G401 (cell line): Measurements from ENCODE around the gene CAMTA1. TPM values are rescaled to one million over a fixed set of nuclear protein-coding genes. Genes with fewer than 3 reads are reported as not detected.

ENCODE experiments used
- DNase-seq: peaks from one replicate; pipeline ENCODE4 v3.0.0-alpha.2; 2015; ENCODE audit warnings: low spot score
- in situ Hi-C: cut with HindIII; loops from 2 replicates; pipeline ENCODE4 v1.10.0; 2016; ENCODE audit warnings: low sequenced_read_pairs, mixed read lengths
- total RNA-seq: library from RNA; depleted of rRNA; stranded (reverse); fragments of >200 nt; shearing (Covaris generic); gene quantifications from 2 replicates; pipeline ENCODE4 v1.2.3, GENCODE V29; 2014

Gene CAMTA1
- total RNA-seq, 1 experiment from 2014 or later, result 137 TPM

GRCh38 chr1:7438921-7439655 lies 653.8 kb downstream of the CAMTA1 start:
- no peak for DNase-seq

GRCh38 chr1:7440154-7440553 lies 654.9 kb downstream of the CAMTA1 start:
- no peak for DNase-seq
- in situ Hi-C loops, result no loop called here

More at GRCh38 chr1:7438921-7439655, 653.8 kb downstream of the CAMTA1 start:
- in situ Hi-C loops, result no loop called here

DNA sequence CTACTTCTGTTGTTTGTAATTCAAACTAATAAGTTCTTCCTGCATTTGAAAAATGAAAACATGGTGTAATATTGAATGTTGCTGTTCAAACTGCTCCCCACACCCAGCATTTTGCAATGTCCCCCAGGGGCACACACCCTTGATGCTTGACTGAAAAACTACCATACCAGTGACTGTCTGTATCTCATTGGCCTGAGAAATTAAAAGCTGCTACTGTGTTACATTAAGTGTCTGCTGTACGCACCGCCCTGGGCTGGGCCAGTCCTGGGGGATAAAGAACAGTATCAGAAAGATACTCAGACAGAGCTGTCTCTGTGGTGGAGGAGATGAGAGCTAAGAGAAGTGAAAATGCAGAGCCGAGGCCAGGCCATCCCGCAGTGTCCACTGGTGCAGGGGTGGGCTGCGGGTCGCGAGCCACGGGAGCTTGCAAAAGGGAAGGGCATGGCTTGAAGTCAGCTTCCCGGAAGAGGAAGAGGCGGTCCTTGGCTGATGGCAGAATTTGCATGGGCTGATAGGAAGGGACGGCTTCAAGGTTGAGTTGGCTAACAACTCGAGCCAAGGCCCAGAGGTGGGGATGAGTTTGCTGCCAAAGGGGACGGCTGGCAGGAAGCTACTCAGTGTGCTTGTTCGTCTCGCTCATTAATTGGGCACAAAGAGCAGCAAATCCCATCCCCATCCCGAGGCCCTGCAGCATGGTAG lies 656.0 kb downstream of the CAMTA1 start:
- in situ Hi-C loops, result no loop called here
- DNase-seq, result no peak

- in situ Hi-C loops, result no loop called here
- no peak for DNase-seq
Observed at GRCh38 chr1:7442036-7442435, 656.8 kb downstream of the CAMTA1 start.

GRCh38 chr1:7442918-7443317 lies 657.7 kb downstream of the CAMTA1 start:
- DNase-seq, result no peak
- in situ Hi-C loops, result no loop called here

GRCh38 chr1:7444363-7444762 lies 659.1 kb downstream of the CAMTA1 start:
- DNase-seq, result no peak
- in situ Hi-C loops, result no loop called here

DNA sequence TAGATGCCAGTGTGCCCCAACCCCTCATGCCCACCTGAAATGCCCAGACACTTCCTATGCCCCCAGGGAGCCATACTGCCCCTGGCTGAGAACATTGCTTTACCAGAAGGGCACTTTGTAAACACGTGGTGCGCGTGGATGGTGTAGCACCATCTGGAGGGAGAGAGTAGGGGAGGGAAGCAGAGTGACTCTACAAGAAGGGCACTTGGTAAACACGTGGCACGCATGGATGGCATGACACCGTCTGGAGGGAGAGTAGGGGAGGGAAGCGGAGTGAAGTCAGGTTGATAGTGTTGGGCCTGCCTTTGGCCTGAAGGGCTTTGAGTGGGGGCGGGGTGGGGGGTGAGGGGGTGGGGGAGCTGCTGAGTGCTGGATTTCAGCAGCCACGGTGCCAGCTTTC lies 661.8 kb downstream of the CAMTA1 start:
- in situ Hi-C loops, result no loop called here
- no peak for DNase-seq

GRCh38 chr1:7447736-7448135 lies 662.5 kb downstream of the CAMTA1 start:
- no peak for DNase-seq
- in situ Hi-C loops, result no loop called here

GRCh38 chr1:7448986-7449385 lies 663.7 kb downstream of the CAMTA1 start:
- in situ Hi-C loops, result no loop called here
- no peak for DNase-seq

DNA sequence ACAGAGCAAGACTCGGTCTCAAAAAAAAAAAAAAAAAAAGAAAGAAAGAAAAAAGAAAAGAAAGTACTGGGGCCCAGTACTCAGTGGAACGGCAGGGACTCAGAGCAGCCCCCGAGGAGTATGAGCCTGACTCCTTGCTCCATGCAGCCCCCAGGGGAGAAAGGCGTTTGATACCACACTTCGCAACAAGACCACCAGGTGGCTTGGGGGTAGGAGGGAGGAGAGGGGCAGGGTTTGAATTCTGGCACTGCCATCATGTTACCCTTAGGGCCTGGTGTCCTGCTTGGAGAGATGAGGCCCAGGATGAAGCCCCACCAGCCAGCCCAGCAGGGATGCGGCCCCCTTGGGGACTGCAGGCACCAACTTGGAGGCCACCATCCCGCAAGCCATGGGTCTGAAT lies 664.5 kb downstream of the CAMTA1 start:
- no peak for DNase-seq
- in situ Hi-C loops, result no loop called here

- no peak for DNase-seq
- in situ Hi-C loops, result no loop called here
Observed at GRCh38 chr1:7450838-7451237, 665.6 kb downstream of the CAMTA1 start.

DNA sequence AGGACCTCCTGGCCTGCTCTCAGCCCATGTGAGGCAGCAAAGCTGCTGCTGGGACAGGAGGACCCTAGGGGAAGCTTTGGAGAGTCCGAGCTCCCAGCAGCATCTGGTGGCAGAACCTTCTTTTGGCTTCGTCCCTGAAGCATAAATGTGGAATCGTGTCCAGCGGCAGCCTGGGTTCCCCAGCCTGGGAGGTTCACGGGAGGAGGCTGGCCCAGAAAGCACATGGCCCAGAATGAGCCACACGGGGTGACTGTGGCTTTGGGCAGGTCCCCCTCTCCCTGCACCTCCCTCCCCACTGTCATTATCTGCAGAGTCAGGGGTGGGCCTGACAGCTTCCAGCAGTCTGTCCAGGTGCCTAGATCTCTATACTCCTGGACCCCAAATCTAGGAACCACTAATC lies 667.8 kb downstream of the CAMTA1 start:
- in situ Hi-C loops, result no loop called here
- DNase-seq, result no peak

GRCh38 chr1:7454052-7454815 lies 669.0 kb downstream of the CAMTA1 start:
- in situ Hi-C loops, result no loop called here
- no peak for DNase-seq

DNA sequence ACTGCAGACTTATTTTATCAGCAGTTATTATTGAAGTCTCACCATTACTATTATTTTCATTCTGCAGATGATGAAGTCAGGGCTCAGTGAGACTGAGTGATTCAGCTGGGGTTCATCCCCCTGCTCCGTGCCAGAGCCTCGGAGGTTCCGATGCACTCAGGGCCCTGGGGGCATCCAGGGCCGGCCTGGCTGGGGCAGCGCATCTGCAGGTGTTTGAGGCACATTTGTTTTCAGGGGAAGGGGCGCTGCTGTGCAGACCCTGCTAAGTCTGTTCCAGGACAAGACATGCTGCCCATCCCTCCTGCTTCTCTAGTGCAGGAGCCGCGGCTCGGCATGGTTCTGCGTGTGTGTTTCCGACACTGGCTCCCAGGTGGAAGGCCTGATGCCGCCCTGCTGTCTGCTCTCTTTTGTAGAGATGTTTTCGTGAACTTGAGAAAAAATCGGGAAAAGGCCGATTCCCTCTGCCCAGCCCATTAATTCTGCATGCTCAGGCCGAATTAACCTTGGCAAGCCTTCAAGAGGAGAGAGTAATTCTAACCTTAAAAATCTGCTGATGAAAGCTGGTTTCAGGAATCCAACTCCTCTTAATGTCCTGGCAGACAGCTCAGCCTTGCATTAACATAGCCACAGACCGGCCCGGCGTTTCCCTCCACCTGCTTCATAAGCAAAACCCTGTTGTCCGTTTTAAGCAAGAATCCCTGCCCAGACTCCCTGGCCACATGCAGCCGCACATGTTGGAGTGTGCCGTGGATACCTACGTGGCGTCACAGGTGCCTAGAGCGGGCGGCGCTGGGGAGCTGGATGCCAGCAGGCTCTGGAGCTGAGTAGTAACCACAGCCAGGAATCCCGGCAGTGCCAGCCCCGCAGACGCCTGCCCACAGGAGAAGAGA lies 669.9 kb downstream of the CAMTA1 start:
- DNase-seq, result peak; percentile 88
- in situ Hi-C loops, result no loop called here

- peak; percentile 58 for DNase-seq
Observed at GRCh38 chr1:7455796-7456721, 670.8 kb downstream of the CAMTA1 start.

GRCh38 chr1:7456722-7457082 lies 671.4 kb downstream of the CAMTA1 start:
- DNase-seq, result peak; percentile 59
- in situ Hi-C loops, result no loop called here

More at GRCh38 chr1:7455796-7456721, 670.8 kb downstream of the CAMTA1 start:
- in situ Hi-C loops, result no loop called here

DNA sequence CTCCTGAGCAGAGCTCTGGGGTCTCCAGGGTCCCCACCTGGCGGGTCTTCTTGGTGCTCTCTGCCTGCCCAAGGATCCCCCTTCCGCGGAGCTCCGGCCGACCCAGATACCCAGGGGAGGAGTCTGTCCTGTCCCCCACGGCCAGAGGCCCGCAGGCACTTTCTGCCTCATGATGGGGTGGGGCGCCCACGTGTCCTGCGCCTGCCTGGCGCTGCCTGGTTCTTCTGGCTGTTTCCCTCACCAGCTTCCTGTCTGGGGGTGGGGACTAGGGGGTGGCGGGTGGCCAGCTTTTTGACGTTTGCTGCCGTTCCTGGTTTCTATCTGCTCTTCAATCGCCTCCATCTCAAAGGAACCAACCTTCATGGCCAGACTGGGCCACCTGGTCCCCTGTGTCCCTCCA lies 672.6 kb downstream of the CAMTA1 start:
- DNase-seq, result no peak

DNA sequence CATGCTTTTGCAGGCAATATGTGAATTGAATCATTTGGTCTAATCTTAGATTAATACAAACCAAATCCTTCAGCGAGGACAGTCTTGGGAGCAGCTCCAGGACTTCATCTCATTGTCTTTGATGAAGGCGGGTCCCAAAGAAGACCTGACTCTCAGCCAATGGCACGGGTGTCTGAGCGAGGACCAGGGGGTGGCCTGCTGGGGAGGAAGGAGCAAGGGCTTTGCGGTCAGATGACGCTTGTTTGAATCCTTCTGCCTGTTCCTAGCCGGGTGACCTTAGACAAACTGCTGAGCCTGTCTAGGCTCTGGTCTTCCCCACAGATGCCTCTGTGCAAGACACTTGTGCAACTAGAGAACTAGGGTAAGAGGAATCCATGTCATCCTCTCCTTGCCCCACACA lies 673.7 kb downstream of the CAMTA1 start:
- DNase-seq, result no peak
- in situ Hi-C loops, result no loop called here

More for the DNA sequence above, 672.6 kb downstream of the CAMTA1 start:
- in situ Hi-C loops, result no loop called here
